GM23338 (cell line): ENCODE results near the gene CDK3.

ENCODE experiments used
- CREB1 ChIP-seq: fragments of 250-450 bp; sonication (Bioruptor Pico); IDR thresholded peaks from 2 replicates; pipeline ENCODE4 v1.5.0; 2020; ENCODE audit warnings: low read depth, mild to moderate bottlenecking, moderate library complexity
- EZH2 ChIP-seq: fragments of 200-600 bp; sonication (generic); IDR thresholded peaks from one replicate; pipeline ENCODE4 v1.8.0; 2017; ENCODE audit warnings: antibody characterized with exemption, mild to moderate bottlenecking, low read depth; ENCODE audit not compliant: unreplicated experiment
- EZH2phosphoT487 ChIP-seq: fragments of 200-600 bp; sonication (generic); IDR thresholded peaks from one replicate; pipeline ENCODE4 v1.8.1; 2018; ENCODE audit warnings: antibody characterized with exemption; ENCODE audit not compliant: unreplicated experiment
- JUNB ChIP-seq: IDR thresholded peaks from one replicate; pipeline ENCODE4 v1.6.1; 2016; ENCODE audit warnings: antibody characterized with exemption; ENCODE audit not compliant: unreplicated experiment
- POLR2AphosphoS5 ChIP-seq: IDR thresholded peaks from 2 replicates; pipeline ENCODE4 v1.6.1; 2016; ENCODE audit warnings: antibody characterized with exemption, low read depth
- REST ChIP-seq: IDR thresholded peaks from one replicate; pipeline ENCODE4 v1.6.1; 2018; ENCODE audit warnings: antibody characterized with exemption; ENCODE audit not compliant: unreplicated experiment
- ZNF114 ChIP-seq: fragments of 250-450 bp; sonication (Bioruptor Pico); IDR thresholded peaks from 2 replicates; pipeline ENCODE4 v1.5.0; 2020; ENCODE audit warnings: mild to moderate bottlenecking, moderate library complexity
- ZNF331 ChIP-seq: fragments of 250-450 bp; sonication (Bioruptor Pico); IDR thresholded peaks from 2 replicates; pipeline ENCODE4 v1.5.0; 2020; ENCODE audit warnings: low read depth, mild to moderate bottlenecking, moderate library complexity
- TF ChIP-seq, protein P1 (sequence below), 2 experiments: fragments of 200-600 bp in 1 of 2; sonication (generic) in 1 of 2; conservative IDR thresholded peaks; 2 replicates each; pipeline versions ENCODE4 v1.5.1 to v1.6.1; 2016 to 2017; ENCODE audit warnings: antibody characterized with exemption in 2 of 2, low read depth in 2 of 2, mild to moderate bottlenecking in 2 of 2, moderate library complexity in 1 of 2

DNA sequence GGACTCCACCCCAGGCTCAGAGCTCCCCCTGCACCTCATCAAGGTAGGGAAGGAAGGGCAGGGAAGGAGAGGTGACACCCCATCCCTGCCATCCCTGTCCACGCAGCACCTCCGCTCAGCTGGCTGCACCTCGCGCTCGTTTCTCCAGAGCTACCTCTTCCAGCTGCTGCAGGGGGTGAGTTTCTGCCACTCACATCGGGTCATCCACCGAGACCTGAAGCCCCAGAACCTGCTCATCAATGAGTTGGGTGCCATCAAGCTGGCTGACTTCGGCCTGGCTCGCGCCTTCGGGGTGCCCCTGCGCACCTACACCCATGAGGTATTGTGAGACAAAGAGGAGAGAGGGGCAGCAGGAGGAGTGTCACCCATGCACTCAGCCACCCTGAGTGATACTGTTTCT is 1.4 kb downstream of the CDK3 start:
- TF ChIP-seq EZH2 (no peak), CREB1 (CRISPR knock-in tag) (no peak), POLR2AphosphoS5 (no peak), EZH2phosphoT487 (no peak), ZNF331 (CRISPR knock-in tag) (no peak), REST (no peak), JUNB (no peak), ZNF114 (CRISPR knock-in tag) (no peak)
- TF ChIP-seq, protein P1, sequence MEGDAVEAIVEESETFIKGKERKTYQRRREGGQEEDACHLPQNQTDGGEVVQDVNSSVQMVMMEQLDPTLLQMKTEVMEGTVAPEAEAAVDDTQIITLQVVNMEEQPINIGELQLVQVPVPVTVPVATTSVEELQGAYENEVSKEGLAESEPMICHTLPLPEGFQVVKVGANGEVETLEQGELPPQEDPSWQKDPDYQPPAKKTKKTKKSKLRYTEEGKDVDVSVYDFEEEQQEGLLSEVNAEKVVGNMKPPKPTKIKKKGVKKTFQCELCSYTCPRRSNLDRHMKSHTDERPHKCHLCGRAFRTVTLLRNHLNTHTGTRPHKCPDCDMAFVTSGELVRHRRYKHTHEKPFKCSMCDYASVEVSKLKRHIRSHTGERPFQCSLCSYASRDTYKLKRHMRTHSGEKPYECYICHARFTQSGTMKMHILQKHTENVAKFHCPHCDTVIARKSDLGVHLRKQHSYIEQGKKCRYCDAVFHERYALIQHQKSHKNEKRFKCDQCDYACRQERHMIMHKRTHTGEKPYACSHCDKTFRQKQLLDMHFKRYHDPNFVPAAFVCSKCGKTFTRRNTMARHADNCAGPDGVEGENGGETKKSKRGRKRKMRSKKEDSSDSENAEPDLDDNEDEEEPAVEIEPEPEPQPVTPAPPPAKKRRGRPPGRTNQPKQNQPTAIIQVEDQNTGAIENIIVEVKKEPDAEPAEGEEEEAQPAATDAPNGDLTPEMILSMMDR (conservative IDR thresholded peaks at IDR 0.05; ENCODE audit: low read depth in 2 of 2), result no peak
